Trophoblast cell (in vitro differentiated cells and primary cell): ENCODE data around the gene BLM.
A peak's percentile ranks its signal among the peaks of the same experiment; 100 is the strongest.

Source experiments
- DNase-seq, 2 donors: peaks; one replicate each; pipeline ENCODE4 v3.0.0-alpha.2; 2016
- H2AFZ ChIP-seq: 2 replicates; pipeline ENCODE4 v1.6.1; 2013; ENCODE audit warnings: low read length, moderate library complexity, mild to moderate bottlenecking; ENCODE audit not compliant: insufficient read depth, poor library complexity
- H2AK5ac ChIP-seq: 2 replicates; pipeline ENCODE4 v1.6.1; 2013; ENCODE audit warnings: mild to moderate bottlenecking, low read length
- H2BK120ac ChIP-seq: 2 replicates; pipeline ENCODE4 v1.6.1; 2013; ENCODE audit warnings: low read length, mild to moderate bottlenecking, moderate library complexity; ENCODE audit not compliant: insufficient read depth, poor library complexity
- H2BK12ac ChIP-seq: 2 replicates; pipeline ENCODE4 v1.6.1; 2013; ENCODE audit warnings: mild to moderate bottlenecking, low read length, moderate library complexity
- H2BK5ac ChIP-seq: 2 replicates; pipeline ENCODE4 v1.6.1; 2013; ENCODE audit warnings: low read length, low read depth, moderate library complexity, mild to moderate bottlenecking; ENCODE audit not compliant: poor library complexity
- H3K14ac ChIP-seq: 2 replicates; pipeline ENCODE4 v1.6.1; 2013; ENCODE audit warnings: mild to moderate bottlenecking, low read length
- H3K18ac ChIP-seq: 2 replicates; pipeline ENCODE4 v1.6.1; 2013; ENCODE audit warnings: mild to moderate bottlenecking, low read length
- H3K23ac ChIP-seq: 2 replicates; pipeline ENCODE4 v1.6.1; 2013; ENCODE audit warnings: low read length
- H3K27ac ChIP-seq: 2 replicates; pipeline ENCODE4 v1.5.1; 2013; ENCODE audit warnings: low read depth, mild to moderate bottlenecking, inconsistent platforms, low read length, moderate library complexity
- H3K27me3 ChIP-seq: 2 replicates; pipeline ENCODE4 v1.6.1; 2013; ENCODE audit warnings: inconsistent platforms, mild to moderate bottlenecking, low read length, moderate library complexity; ENCODE audit not compliant: insufficient read depth
- H3K36me3 ChIP-seq, 2 experiments: 1 replicate in 1 of 2; 2 replicates in 1 of 2; pipeline ENCODE4 v1.6.1; 2013; ENCODE audit warnings: low read length in 2 of 2, mild to moderate bottlenecking in 2 of 2, moderate library complexity in 1 of 2; ENCODE audit not compliant: insufficient read depth in 2 of 2, control insufficient read depth in 1 of 2
- H3K4ac ChIP-seq: 2 replicates; pipeline ENCODE4 v1.6.1; 2013; ENCODE audit warnings: low read depth, mild to moderate bottlenecking, low read length, moderate library complexity
- H3K4me1 ChIP-seq, 2 experiments: 1 replicate in 1 of 2; 2 replicates in 1 of 2; pipeline ENCODE4 v1.6.1; 2013; ENCODE audit warnings: low read length in 2 of 2, mild to moderate bottlenecking in 2 of 2, moderate library complexity in 1 of 2; ENCODE audit not compliant: insufficient read depth in 2 of 2, control insufficient read depth in 1 of 2
- H3K4me2 ChIP-seq: 2 replicates; pipeline ENCODE4 v1.6.1; 2013; ENCODE audit warnings: inconsistent platforms, mild to moderate bottlenecking, low read length, moderate library complexity
- H3K4me3 ChIP-seq: 2 replicates; pipeline ENCODE4 v1.5.1; 2013; ENCODE audit warnings: mild to moderate bottlenecking, low read depth, low read length, inconsistent platforms
- H3K79me1 ChIP-seq: one replicate; pipeline ENCODE4 v1.6.1; 2013; ENCODE audit warnings: low read length
- H3K79me2 ChIP-seq: 2 replicates; pipeline ENCODE4 v1.6.1; 2013; ENCODE audit warnings: low read length, mild to moderate bottlenecking; ENCODE audit not compliant: control insufficient read depth, insufficient read depth, poor library complexity
- H3K9ac ChIP-seq: 2 replicates; pipeline ENCODE4 v1.6.1; 2013; ENCODE audit warnings: mild to moderate bottlenecking, low read length
- H3K9me3 ChIP-seq: 2 replicates; pipeline ENCODE4 v1.6.1; 2013; ENCODE audit warnings: low read depth, mild to moderate bottlenecking, control low read depth, inconsistent platforms, low read length; ENCODE audit not compliant: insufficient read depth
- H4K12ac ChIP-seq: 2 replicates; pipeline ENCODE4 v1.6.1; 2013; ENCODE audit warnings: low read depth, mild to moderate bottlenecking, low read length, moderate library complexity
- H4K8ac ChIP-seq: 2 replicates; pipeline ENCODE4 v1.6.1; 2013; ENCODE audit warnings: low read depth, mild to moderate bottlenecking, low read length, moderate library complexity
- H4K91ac ChIP-seq: one replicate; pipeline ENCODE4 v1.6.1; 2013; ENCODE audit warnings: low read depth, mild to moderate bottlenecking, low read length, moderate library complexity
- WGBS: extraction: QIAGEN DNeasy Blood & Tissue Kit; methylation state at CpG from one replicate; pipeline ENCODE4 v1.1.7; 2013; ENCODE audit warnings: missing lambda C conversion rate; ENCODE audit not compliant: insufficient read length, insufficient coverage; ENCODE audit errors: extremely low coverage; 5-methylcytosine and 5-hydroxymethylcytosine counted together

The BLM gene

DNA sequence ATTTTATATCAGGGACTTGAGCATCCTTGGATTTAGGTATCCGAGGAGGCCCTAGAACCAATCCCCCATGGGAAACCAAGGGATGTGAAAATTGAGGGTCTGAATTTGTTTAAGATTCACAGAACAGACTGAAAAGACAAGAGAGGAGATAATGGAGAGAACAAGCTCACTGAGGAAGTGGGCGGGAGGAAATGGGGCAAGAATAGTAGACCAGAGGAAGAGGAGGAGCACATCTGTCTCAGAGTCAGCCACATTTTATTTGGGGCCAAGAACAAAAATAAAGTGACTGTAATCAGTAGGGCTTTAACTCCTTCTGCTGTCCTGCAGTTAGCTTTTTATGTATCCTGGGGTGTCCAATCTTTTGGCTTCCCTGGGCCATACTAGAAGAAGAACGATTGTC lies 63.8 kb downstream of the BLM start:
- Histone ChIP-seq H2AFZ (no peak overlapping the region), H3K4me1 (no peaks in the 10 kb centered on the region), H3K9ac (no peak overlapping the region), H2BK12ac (no peak overlapping the region), H4K12ac (no peak overlapping the region), H3K79me2 (no peaks in the 10 kb centered on the region), H2BK120ac (no peak overlapping the region), H2AK5ac (no peak overlapping the region), H3K4me2 (no peak overlapping the region), H3K27me3 (no peaks in the 10 kb centered on the region), H3K9me3 (no peaks in the 10 kb centered on the region), H4K8ac (no peak overlapping the region), H3K79me1 (no peaks in the 10 kb centered on the region), H2BK5ac (no peak overlapping the region), H3K36me3 (peaks cover 5 to 10% of the 10 kb centered on the region in 2 experiments), H3K14ac (no peak overlapping the region), H3K23ac (no peak overlapping the region), H3K27ac (no peak overlapping the region), H4K91ac (no peak overlapping the region), H3K4me3 (no peak overlapping the region), H3K4ac (no peak overlapping the region), H3K18ac (no peak overlapping the region)
- WGBS, result no CpG with 5 or more reads among the region's 3 CpGs
- DNase-seq, result no peak

DNA sequence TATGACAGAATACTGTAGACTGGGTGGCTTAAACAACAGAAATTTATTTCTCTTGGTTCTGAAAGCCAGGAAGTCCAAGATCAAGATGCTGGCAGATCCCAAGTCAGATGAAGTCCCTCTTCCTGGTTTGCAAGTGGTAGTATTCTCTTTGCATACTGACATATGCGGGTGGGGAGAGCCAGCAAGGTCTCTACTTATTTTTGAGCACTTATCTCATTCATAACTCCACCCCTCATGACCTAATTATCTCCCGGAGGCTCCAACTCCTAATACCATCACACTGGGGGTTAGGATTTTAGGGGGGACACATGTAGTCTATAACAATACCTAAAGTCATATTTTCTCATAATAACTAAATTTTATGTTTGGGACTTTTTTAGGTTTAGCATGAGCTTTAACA lies 65.3 kb downstream of the BLM start:
- Histone ChIP-seq H2BK12ac (no peak overlapping the region), H2AFZ (no peak overlapping the region), H2BK120ac (no peak overlapping the region), H3K4ac (no peak overlapping the region), H3K36me3 (peaks cover 6 to 9% of the 10 kb centered on the region in 2 experiments), H3K79me1 (no peaks in the 10 kb centered on the region), H2AK5ac (no peak overlapping the region), H4K91ac (no peak overlapping the region), H3K4me3 (no peak overlapping the region), H3K23ac (no peak overlapping the region), H4K8ac (no peak overlapping the region), H3K27me3 (no peaks in the 10 kb centered on the region), H3K4me1 (no peaks in the 10 kb centered on the region), H3K27ac (no peak overlapping the region), H2BK5ac (no peak overlapping the region), H3K79me2 (no peaks in the 10 kb centered on the region), H4K12ac (no peak overlapping the region), H3K9ac (no peak overlapping the region), H3K4me2 (no peak overlapping the region), H3K14ac (no peak overlapping the region), H3K9me3 (no peaks in the 10 kb centered on the region), H3K18ac (no peak overlapping the region)
- peak in 1 of 2 donors; percentile 34 for DNase-seq
- WGBS, result no CpG with 5 or more reads among the region's 2 CpGs

- no peak overlapping the region for H2AFZ ChIP-seq
- H3K14ac ChIP-seq, result no peak overlapping the region
- H2AK5ac ChIP-seq, result no peak overlapping the region
- H3K79me2 ChIP-seq, result no peaks in the 10 kb centered on the region
- no peak overlapping the region for H4K8ac ChIP-seq
- no peaks in the 10 kb centered on the region for H3K4me1 ChIP-seq
- no peak overlapping the region for H4K12ac ChIP-seq
- no peak overlapping the region for H2BK5ac ChIP-seq
- no peak overlapping the region for H3K9ac ChIP-seq
- H3K27me3 ChIP-seq, result no peaks in the 10 kb centered on the region
- no peak overlapping the region for H2BK120ac ChIP-seq
- H3K4me2 ChIP-seq, result no peak overlapping the region
- H3K36me3 ChIP-seq, result peaks cover 14 to 15% of the 10 kb centered on the region in 2 experiments
- no CpG with 5 or more reads among the region's 3 CpGs for WGBS
- no peak overlapping the region for H3K23ac ChIP-seq
- no peak overlapping the region for H3K27ac ChIP-seq
- no peaks in the 10 kb centered on the region for H3K9me3 ChIP-seq
- no peaks in the 10 kb centered on the region for H3K79me1 ChIP-seq
- H4K91ac ChIP-seq, result no peak overlapping the region
- no peak overlapping the region for H2BK12ac ChIP-seq
- DNase-seq, result no peak
- no peak overlapping the region for H3K4me3 ChIP-seq
- no peak overlapping the region for H3K18ac ChIP-seq
- no peak overlapping the region for H3K4ac ChIP-seq
Observed at GRCh38 chr15:90787881-90788280, 70.7 kb downstream of the BLM start.

- H3K4me3 ChIP-seq, result no peak overlapping the region
- H3K14ac ChIP-seq, result no peak overlapping the region
- peaks cover 15 to 16% of the 10 kb centered on the region in 2 experiments for H3K36me3 ChIP-seq
- no CpG with 5 or more reads among the region's 5 CpGs for WGBS
- no peak overlapping the region for H2AK5ac ChIP-seq
- H3K4ac ChIP-seq, result no peak overlapping the region
- H3K4me1 ChIP-seq, result no peaks in the 10 kb centered on the region
- no peaks in the 10 kb centered on the region for H3K79me1 ChIP-seq
- H3K79me2 ChIP-seq, result no peaks in the 10 kb centered on the region
- no peak overlapping the region for H3K27ac ChIP-seq
- no peak overlapping the region for H2AFZ ChIP-seq
- H3K23ac ChIP-seq, result no peak overlapping the region
- H2BK120ac ChIP-seq, result no peak overlapping the region
- H4K8ac ChIP-seq, result no peak overlapping the region
- no peak overlapping the region for H3K4me2 ChIP-seq
- DNase-seq, result no peak
- H2BK5ac ChIP-seq, result no peak overlapping the region
- H2BK12ac ChIP-seq, result no peak overlapping the region
- H4K12ac ChIP-seq, result no peak overlapping the region
- H4K91ac ChIP-seq, result no peak overlapping the region
- H3K18ac ChIP-seq, result no peak overlapping the region
- peak overlapping the region; percentile 48 for H3K9ac ChIP-seq
- H3K27me3 ChIP-seq, result no peaks in the 10 kb centered on the region
- no peaks in the 10 kb centered on the region for H3K9me3 ChIP-seq
Observed at GRCh38 chr15:90789462-90789861, 72.3 kb downstream of the BLM start.
